ENCODE measurements around the gene RAX2. TPM values are rescaled to one million over a fixed set of nuclear protein-coding genes. Genes with fewer than 3 reads are reported as not detected.

RAX2 gene
- total RNA-seq, 1 experiment from 2014 or later = not detected

DNA sequence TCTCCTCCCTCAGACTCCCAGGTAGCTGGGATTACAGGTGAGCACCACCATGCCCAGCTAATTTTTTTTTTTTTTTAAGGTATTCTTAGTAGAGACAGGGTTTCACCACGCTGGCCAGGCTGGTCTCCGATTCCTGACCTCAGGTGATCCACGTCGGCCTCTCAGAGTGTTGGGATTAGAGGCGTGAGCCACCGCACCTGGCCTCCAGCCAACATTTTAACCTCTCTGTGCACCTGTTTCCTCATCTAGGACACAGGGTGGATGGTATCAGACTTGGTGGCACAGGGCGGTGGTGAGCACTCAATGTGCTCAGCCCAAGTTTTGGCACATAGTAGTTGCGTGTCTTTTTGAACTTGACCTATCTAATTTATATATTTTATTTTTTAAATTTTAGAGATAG lies 23.1 kb downstream of the RAX2 start:
- H3K27ac ChIP-seq (ENCODE audit: low read depth, low read length) = no peak overlapping the region
- BruUV-seq (replicated peaks) = no TSS peak
- H3K79me2 ChIP-seq (ENCODE audit: insufficient read depth, low read length) = no peaks in the 10 kb centered on the region
- ATAC-seq (no peak), DNase-seq (ENCODE audit: low read depth, low spot score) (no peak)
- ChIA-PET CTCF (no interaction called here), RAD21 (ENCODE audit: low non-redundant PET in 1 of 2, low total read pairs in 2 of 2, uncharacterized antibody in 2 of 2, unreplicated experiment in 2 of 2) (interaction anchor here in 1 of 2 experiments (0.6 kb wide), 1 partner anchor 81 kb away, joined by 4 read pairs; no protein-coding TSS in a partner anchor), POLR2A (interaction anchor here (1.1 kb wide), 1 partner anchor 14 kb away, joined by 4 read pairs; the partner anchor contains the start of gene MRPL54)
- peaks cover 0 to 3% of the 10 kb centered on the region in 2 experiments; a peak in 2 of 4 replicates for H3K36me3 ChIP-seq (ENCODE audit: control insufficient read depth in 1 of 2, insufficient read depth in 2 of 2, low read length in 2 of 2)
- intact Hi-C loops (cut with micrococcal nuclease) = no loop called here
- H3K9me2 ChIP-seq (ENCODE audit: insufficient read depth) = no peaks in the 10 kb centered on the region
- H3K4me1 ChIP-seq (ENCODE audit: control insufficient read depth in 1 of 2, insufficient read depth in 2 of 2, low read length in 2 of 2) = no peaks in the 10 kb centered on the region
- TF ChIP-seq SRF (IDR thresholded peaks at IDR 0.05; ENCODE audit: low read depth) = no peak
- no peak for TF ChIP-seq EGR1 (IDR thresholded peaks at IDR 0.05; ENCODE audit: low read depth)
- TF ChIP-seq REST (IDR thresholded peaks at IDR 0.05; ENCODE audit: low read depth) = no peak
- no peak for TF ChIP-seq SP1 (IDR thresholded peaks at IDR 0.05; ENCODE audit: low read depth)
- TF ChIP-seq RAD21 (IDR thresholded peaks at IDR 0.05; ENCODE audit: low read depth) = no peak
- no peak for TF ChIP-seq CEBPB (IDR thresholded peaks at IDR 0.05; ENCODE audit: low read depth)
- no peak for TF ChIP-seq EZH2 (IDR thresholded peaks at IDR 0.05)
- TF ChIP-seq SIN3A (IDR thresholded peaks at IDR 0.05; ENCODE audit: low read depth) = no peak
- TF ChIP-seq, protein P1, sequence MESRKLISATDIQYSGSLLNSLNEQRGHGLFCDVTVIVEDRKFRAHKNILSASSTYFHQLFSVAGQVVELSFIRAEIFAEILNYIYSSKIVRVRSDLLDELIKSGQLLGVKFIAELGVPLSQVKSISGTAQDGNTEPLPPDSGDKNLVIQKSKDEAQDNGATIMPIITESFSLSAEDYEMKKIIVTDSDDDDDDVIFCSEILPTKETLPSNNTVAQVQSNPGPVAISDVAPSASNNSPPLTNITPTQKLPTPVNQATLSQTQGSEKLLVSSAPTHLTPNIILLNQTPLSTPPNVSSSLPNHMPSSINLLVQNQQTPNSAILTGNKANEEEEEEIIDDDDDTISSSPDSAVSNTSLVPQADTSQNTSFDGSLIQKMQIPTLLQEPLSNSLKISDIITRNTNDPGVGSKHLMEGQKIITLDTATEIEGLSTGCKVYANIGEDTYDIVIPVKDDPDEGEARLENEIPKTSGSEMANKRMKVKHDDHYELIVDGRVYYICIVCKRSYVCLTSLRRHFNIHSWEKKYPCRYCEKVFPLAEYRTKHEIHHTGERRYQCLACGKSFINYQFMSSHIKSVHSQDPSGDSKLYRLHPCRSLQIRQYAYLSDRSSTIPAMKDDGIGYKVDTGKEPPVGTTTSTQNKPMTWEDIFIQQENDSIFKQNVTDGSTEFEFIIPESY (IDR thresholded peaks at IDR 0.05; ENCODE audit: extremely low read depth, insufficient replicate concordance, low read length) = no peak
- TF ChIP-seq POLR2AphosphoS5 (IDR thresholded peaks at IDR 0.05; ENCODE audit: low read depth, low read length) = no peak
- H4K20me1 ChIP-seq (ENCODE audit: insufficient read depth) = no peaks in the 10 kb centered on the region
- H3K4me3 ChIP-seq (replicated peaks in 1 of 2; ENCODE audit: low read depth in 1 of 2, low read length in 2 of 2) = no peak overlapping the region
- no peaks in the 10 kb centered on the region for H3K9me3 ChIP-seq (ENCODE audit: control insufficient read depth in 1 of 2, insufficient read depth in 1 of 2, low read depth in 1 of 2, low read length in 2 of 2)
- H3K4me2 ChIP-seq (ENCODE audit: low read length) = no peak overlapping the region
- H3K9ac ChIP-seq (ENCODE audit: low read length) = no peak overlapping the region
- no peak overlapping the region for H2AFZ ChIP-seq (ENCODE audit: low read depth, low read length, poor library complexity, severe bottlenecking)
- no peaks in the 10 kb centered on the region for H3K27me3 ChIP-seq (ENCODE audit: insufficient read depth, low read length)

All from HCT116 (cell line).